Jurkat, Clone E6-1 (cell line): ENCODE measurements around the gene GALNT17.

Experiments
- DNase-seq: peaks from one replicate; pipeline ENCODE4 v3.0.0-alpha.2; 2011; ENCODE audit warnings: low read depth, low spot score
- H3K4me3 ChIP-seq: 2 replicates; pipeline ENCODE4 v1.5.1; 2011; ENCODE audit warnings: mild to moderate bottlenecking, low read length, control low read depth, moderate library complexity

Gene GALNT17

DNA sequence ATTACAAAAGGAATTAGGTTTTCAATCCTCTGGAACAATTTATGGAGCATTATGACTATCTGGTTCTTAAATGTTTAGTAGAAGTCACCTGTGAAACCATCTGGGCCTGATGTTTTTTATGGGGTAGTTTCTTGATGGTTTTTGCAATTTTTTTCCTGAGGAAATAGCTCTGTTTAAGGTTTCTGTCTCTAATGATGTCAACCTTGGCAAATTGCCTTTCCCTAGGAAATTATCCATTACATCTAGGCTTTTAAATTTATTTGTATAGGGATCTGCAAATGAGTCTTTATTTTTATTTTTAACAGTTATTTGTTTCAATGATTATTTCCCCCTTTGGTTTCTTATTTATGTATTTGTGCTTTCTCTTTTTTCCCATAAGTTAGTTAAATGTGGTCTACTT is 222.8 kb downstream of the GALNT17 start:
- no peak overlapping the region for H3K4me3 ChIP-seq
- DNase-seq, result no peak

GRCh38 chr7:71361451-71362032 is 229.6 kb downstream of the GALNT17 start:
- no peak for DNase-seq
- no peak overlapping the region for H3K4me3 ChIP-seq

- no peak for DNase-seq
- no peak overlapping the region for H3K4me3 ChIP-seq
Observed at GRCh38 chr7:71362240-71362639, 230.3 kb downstream of the GALNT17 start.

- no peak for DNase-seq
- H3K4me3 ChIP-seq, result no peak overlapping the region
Observed at GRCh38 chr7:71363223-71363622, 231.3 kb downstream of the GALNT17 start.

- DNase-seq, result no peak
- H3K4me3 ChIP-seq, result no peak overlapping the region
Observed at GRCh38 chr7:71363627-71364026, 231.7 kb downstream of the GALNT17 start.

DNA sequence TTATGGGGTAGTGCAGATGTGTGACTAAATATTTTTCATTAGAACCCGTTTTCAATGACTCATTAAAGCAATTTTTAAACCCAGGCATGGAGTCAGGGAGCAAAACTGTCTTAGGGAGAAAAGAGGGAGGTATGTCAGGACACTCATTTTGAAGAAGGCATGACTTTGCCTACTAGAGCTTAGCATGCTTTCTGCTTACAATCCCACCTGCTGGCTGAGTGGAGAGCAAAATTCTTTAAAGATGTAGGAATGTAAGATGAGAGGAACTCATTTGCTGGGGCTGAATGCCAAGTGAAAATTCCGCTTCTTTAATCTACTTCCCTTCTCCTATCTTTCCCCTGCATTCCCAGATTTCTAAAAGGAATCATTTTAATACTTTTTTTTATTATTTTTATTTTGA is 232.6 kb downstream of the GALNT17 start:
- no peak for DNase-seq
- H3K4me3 ChIP-seq, result no peak overlapping the region

- no peak for DNase-seq
- H3K4me3 ChIP-seq, result no peak overlapping the region
Observed at GRCh38 chr7:71372991-71373390, 241.0 kb downstream of the GALNT17 start.

- H3K4me3 ChIP-seq, result no peak overlapping the region
- DNase-seq, result no peak
Observed at GRCh38 chr7:71377062-71377461, 245.1 kb downstream of the GALNT17 start.

- no peak overlapping the region for H3K4me3 ChIP-seq
- DNase-seq, result no peak
Observed at GRCh38 chr7:71377469-71377868, 245.5 kb downstream of the GALNT17 start.

DNA sequence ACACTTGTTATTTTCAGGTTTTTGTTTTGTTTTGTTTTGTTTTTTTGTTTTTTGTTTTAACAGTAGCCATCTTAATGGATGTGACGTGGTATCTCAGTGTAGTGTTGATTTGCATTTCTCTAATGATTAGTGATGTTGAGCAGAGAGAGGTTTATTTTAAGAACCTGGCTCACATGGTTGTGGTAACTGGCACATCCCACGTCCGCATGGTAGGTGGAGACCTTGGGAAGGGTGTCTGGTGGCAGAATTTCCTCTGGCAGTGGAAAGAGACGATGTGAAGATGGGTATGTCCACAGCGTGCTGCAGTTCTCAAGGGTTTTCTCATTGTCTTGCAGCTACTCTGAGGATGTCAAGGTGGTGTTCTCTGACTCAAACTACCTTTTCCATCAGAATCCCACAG is 252.2 kb downstream of the GALNT17 start:
- DNase-seq, result no peak
- H3K4me3 ChIP-seq, result no peak overlapping the region

DNA sequence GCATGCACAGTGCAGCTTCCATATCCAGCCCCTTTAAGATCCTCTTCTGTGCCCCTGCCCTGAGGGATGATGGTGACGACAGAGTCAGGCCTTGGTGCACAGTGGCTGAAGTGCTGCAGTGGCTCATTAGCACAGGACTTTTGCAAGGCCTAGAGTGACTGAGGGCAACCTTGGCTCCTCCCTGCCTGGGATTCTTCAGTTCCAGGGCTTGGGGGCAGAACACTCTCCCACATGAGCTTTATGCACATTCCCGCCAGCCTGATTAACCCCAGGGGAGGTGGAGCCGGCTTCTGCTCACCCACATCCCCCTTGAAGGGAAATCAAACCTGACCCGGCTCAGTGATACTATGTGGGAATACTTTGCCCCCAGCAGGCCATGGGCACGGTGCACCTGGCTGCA is 253.4 kb downstream of the GALNT17 start:
- DNase-seq, result no peak

DNA sequence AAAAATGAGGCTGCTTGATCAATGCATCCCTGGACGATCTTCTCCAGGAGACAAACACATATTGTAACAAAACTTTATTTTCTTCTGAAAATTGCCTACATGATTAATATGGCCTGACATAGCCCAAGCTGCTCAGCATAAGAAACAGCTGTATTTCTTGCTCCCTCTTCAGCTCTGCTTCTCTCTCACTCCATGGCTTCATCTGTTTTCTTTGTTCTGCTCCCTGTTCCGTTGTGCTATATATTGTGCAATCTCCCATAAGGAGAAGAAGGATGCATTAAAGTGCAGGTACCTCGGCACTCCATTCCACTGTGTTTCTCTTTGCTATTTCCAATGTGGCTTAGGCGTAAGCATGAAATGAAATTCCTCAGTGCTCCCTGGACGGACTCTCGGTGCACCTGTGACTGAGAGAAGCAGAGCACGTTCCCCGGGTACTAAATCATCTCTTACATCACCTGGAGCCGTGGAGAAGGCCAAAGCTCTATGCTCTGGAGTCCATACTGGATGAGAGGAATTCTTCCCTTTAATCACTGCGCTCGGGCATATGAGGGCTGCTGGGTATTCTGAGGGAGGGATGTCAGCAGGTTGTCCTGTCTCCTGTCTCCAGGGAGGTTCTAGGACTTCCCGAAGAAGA is 254.3 kb downstream of the GALNT17 start:
- no peak for DNase-seq
- H3K4me3 ChIP-seq, result no peak overlapping the region

More for the DNA sequence above, 253.4 kb downstream of the GALNT17 start:
- H3K4me3 ChIP-seq, result no peak overlapping the region

- H3K4me3 ChIP-seq, result no peak overlapping the region
- no peak for DNase-seq
Observed at GRCh38 chr7:71388181-71388580, 256.2 kb downstream of the GALNT17 start.

- no peak overlapping the region for H3K4me3 ChIP-seq
- no peak for DNase-seq
Observed at GRCh38 chr7:71389976-71390375, 258.0 kb downstream of the GALNT17 start.

GRCh38 chr7:71393661-71394060 is 261.7 kb downstream of the GALNT17 start:
- DNase-seq, result no peak
- no peak overlapping the region for H3K4me3 ChIP-seq

DNA sequence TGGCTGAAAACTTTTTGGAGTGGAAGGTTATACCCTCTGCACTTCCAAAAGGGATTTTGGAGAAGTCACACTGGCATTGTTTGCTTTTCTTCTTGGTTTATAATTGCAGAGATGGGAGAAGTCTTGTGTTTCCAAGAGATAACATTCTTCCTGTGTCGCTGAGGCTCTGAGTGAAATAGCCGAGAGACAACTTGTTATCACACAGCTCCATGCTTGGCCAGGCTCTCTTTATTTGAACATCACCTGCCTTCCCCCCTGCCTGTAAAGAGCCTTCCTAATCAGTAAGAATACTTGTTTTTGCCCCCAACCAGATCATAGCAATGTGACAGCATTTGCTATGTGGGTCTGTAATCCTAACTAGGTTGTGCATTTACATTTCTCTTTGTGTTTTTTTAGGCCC is 270.7 kb downstream of the GALNT17 start:
- DNase-seq, result no peak
- H3K4me3 ChIP-seq, result no peak overlapping the region

DNA sequence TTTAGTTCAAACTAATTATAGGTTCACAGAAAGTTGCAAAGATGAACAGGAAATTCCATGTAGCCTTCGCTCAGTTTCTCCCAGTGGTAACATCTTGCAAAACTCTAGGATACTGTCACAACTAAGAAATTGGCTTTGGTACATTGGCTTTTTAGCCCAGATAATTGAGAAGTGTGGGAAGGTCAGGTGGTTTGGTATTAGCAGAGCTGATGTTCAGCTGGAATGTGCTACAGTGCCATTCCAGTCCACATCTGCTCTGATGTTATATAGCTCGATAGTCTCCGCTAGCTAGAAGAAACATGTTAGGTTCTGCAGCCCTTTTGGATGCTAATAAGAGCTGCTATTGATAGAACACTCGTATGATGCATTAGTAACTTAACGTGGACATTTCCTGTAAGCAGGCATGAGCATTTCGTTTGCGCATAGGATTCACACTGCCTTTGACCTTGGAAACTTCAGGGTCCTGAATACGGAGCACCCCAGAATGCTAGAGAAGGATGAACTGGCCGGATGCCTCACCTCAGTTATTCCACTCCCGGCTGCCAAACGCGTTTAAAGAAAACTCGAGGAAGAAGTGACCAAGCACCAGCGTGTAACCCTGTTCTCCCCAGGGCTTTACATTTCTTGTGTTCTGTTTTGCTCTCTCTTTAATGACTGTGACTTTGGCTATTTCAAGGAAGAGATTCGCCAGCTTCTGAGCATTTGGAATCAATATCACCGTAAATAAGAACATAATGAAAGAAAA is 271.4 kb downstream of the GALNT17 start:
- H3K4me3 ChIP-seq, result no peak overlapping the region
- DNase-seq, result no peak

GRCh38 chr7:71404726-71405345 is 272.9 kb downstream of the GALNT17 start:
- H3K4me3 ChIP-seq, result no peak overlapping the region
- DNase-seq, result no peak

DNA sequence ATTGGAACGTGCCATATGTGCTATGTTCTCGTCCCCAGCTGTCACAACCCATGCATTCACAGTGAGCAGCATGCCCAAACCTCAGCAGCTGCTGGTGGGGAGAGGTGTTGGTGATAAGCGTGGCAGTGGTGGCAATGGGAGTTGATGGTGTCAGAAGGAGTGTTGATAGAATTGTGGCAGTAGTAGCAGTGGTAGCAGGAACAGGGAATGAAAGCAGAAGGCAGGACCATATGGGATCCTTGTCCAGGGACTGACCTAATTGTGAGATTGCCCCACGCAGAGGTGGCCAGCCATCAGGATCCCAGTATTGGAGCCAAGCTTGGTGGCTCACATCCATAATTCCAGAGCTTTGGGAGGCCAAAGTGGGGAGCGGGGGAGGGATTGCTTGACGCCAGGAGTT is 276.3 kb downstream of the GALNT17 start:
- H3K4me3 ChIP-seq, result no peak overlapping the region
- no peak for DNase-seq

- DNase-seq, result no peak
- H3K4me3 ChIP-seq, result no peak overlapping the region
Observed at GRCh38 chr7:71409550-71410157, 277.7 kb downstream of the GALNT17 start.
